GM06990 (cell line): ENCODE results near the gene PTPRN2.

Experiments
- DNase-seq: peaks from one replicate; pipeline ENCODE4 v3.0.0-alpha.2; 2011; ENCODE audit not compliant: insufficient read length; ENCODE audit errors: extremely low read depth
- H3K27me3 ChIP-seq: replicated peaks from 2 replicates; pipeline ENCODE4 v1.6.0; 2011; ENCODE audit warnings: low read length; ENCODE audit not compliant: control insufficient read depth, insufficient read depth
- H3K36me3 ChIP-seq: 2 replicates; pipeline ENCODE4 v1.5.1; 2011; ENCODE audit warnings: low read length; ENCODE audit not compliant: control insufficient read depth, insufficient read depth
- H3K4me3 ChIP-seq: replicated peaks from 2 replicates; pipeline ENCODE4 v1.5.1; 2011; ENCODE audit warnings: low read depth, mild to moderate bottlenecking, control low read depth, low read length
- TF ChIP-seq, protein P1 (sequence below): IDR thresholded peaks from 2 replicates; pipeline ENCODE4 v1.5.1; 2011; ENCODE audit warnings: low read length, control low read depth, mild to moderate bottlenecking, inconsistent platforms; ENCODE audit not compliant: insufficient read depth, poor library complexity, severe bottlenecking

Gene PTPRN2

DNA sequence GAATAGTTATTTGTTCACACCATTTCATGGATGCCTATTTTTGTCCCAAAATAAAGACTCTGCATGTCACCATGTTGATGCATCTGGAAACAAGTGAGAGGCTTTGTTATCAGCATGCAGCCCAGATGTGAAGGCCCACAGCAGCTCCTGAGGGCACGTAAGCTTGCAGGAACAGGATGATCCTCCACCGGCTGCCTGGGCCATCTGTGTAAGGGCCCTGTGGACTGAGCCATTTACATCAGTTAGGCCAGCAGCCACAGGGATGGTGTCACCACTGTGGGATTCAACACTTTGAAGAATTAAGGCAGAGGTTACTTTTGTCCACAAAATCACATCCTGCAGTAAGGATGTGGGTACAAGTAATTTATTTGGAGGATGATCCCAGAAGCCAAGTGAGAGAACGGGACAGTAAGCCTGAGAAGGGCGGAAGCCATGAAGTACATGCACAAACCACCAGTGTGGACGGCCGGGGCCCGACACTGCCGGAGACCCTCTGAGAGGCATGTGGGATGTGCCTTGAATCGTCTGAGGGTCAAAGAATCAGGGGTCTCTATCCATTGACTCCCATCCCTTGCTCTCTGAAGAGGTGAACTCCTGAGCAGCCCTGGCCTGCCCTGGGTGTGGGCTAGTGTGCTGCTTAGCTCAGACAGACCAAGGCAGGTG is 641.1 kb downstream of the PTPRN2 start:
- DNase-seq = no peak

DNA sequence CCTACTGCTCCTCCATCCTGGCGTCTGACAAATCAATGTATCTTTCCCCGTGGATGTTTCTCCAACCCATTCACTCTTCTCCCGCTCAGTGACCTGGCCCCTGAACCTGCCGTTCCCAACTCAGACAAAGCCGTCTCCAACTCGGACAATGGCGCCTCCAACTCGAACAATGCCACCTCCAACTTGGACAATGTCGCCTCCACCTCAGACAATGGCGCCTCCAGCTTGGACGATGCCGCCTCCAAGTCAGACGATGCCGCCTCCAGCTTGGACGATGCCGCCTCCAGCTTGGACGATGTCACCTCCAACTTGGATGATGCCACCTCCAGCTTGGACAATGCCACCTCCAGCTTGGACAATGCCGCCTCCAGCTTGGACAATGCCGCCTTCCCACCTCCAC is 642.2 kb downstream of the PTPRN2 start:
- no peak for DNase-seq
- Histone ChIP-seq H3K36me3 (no peaks in the 10 kb centered on the region), H3K4me3 (no peak overlapping the region), H3K27me3 (no peaks in the 10 kb centered on the region)
- TF ChIP-seq, protein P1, sequence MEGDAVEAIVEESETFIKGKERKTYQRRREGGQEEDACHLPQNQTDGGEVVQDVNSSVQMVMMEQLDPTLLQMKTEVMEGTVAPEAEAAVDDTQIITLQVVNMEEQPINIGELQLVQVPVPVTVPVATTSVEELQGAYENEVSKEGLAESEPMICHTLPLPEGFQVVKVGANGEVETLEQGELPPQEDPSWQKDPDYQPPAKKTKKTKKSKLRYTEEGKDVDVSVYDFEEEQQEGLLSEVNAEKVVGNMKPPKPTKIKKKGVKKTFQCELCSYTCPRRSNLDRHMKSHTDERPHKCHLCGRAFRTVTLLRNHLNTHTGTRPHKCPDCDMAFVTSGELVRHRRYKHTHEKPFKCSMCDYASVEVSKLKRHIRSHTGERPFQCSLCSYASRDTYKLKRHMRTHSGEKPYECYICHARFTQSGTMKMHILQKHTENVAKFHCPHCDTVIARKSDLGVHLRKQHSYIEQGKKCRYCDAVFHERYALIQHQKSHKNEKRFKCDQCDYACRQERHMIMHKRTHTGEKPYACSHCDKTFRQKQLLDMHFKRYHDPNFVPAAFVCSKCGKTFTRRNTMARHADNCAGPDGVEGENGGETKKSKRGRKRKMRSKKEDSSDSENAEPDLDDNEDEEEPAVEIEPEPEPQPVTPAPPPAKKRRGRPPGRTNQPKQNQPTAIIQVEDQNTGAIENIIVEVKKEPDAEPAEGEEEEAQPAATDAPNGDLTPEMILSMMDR = no peak

More for the DNA sequence above, 641.1 kb downstream of the PTPRN2 start:
- Histone ChIP-seq H3K4me3 (no peak overlapping the region), H3K27me3 (no peaks in the 10 kb centered on the region), H3K36me3 (no peaks in the 10 kb centered on the region)
- TF ChIP-seq, protein P1 = no peak

GRCh38 chr7:157944734-157945291 is 642.8 kb downstream of the PTPRN2 start:
- no peak for DNase-seq
- Histone ChIP-seq H3K4me3 (no peak overlapping the region), H3K27me3 (no peaks in the 10 kb centered on the region), H3K36me3 (no peaks in the 10 kb centered on the region)
- TF ChIP-seq, protein P1 = no peak

GRCh38 chr7:157944051-157944450 is 643.6 kb downstream of the PTPRN2 start:
- Histone ChIP-seq H3K36me3 (no peaks in the 10 kb centered on the region), H3K27me3 (no peaks in the 10 kb centered on the region), H3K4me3 (no peak overlapping the region)
- no peak for DNase-seq
- TF ChIP-seq, protein P1 = no peak

DNA sequence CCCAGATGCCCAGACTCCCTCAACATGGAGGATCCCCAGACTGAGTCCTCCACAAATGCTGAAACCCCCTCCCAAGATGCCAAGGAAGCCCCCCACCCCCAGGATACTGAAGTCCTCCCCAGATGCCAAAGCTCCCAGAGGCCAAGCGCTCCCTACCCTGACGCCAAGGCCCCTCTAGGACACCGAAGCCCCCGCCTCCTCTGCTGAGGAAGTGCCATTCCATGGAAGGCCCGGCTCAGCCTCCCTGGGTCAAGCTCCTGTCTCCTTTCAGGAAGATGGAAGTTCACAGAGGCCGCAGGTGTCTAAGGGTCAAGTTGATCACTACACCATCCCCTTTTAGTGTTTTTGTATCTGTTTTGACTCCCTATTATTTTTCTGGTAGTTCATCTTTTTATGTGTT is 644.1 kb downstream of the PTPRN2 start:
- no peaks in the 10 kb centered on the region for H3K36me3 ChIP-seq
- H3K4me3 ChIP-seq = no peak overlapping the region
- no peak for DNase-seq
- TF ChIP-seq, protein P1 = no peak
- H3K27me3 ChIP-seq = no peaks in the 10 kb centered on the region
